Natural killer cell (primary cell): ENCODE results near the gene CAPN1. TPM values are rescaled to one million over a fixed set of nuclear protein-coding genes. Genes with fewer than 3 reads are reported as not detected.

Experiments used
- ATAC-seq, 3 donors: fragments of 150-1000 bp in 2 of 3; fragments of 200-7000 bp in 1 of 3; cut with Tn5 transposase; 1 replicate in 1 of 3; 2 replicates in 2 of 3; pipeline ENCODE4 v1.10.0; 2021; ENCODE audit warnings: mild to moderate bottlenecking in 2 of 3, moderate library complexity in 2 of 3
- DNase-seq, 2 donors: peaks; one replicate each; pipeline versions ENCODE4 v3.0.0 to v3.0.0-alpha.2; 2013 to 2021; ENCODE audit warnings: mixed read lengths in 1 of 2
- H3K27ac ChIP-seq: one replicate; pipeline ENCODE4 v1.5.1; 2013; ENCODE audit warnings: mild to moderate bottlenecking, low read length
- H3K27me3 ChIP-seq: one replicate; pipeline ENCODE4 v1.6.1; 2013; ENCODE audit warnings: low read length; ENCODE audit not compliant: control insufficient read depth, insufficient read depth
- H3K36me3 ChIP-seq: one replicate; pipeline ENCODE4 v1.6.1; 2013; ENCODE audit warnings: low read length; ENCODE audit not compliant: control insufficient read depth, insufficient read depth
- H3K4me1 ChIP-seq: one replicate; pipeline ENCODE4 v1.6.1; 2013; ENCODE audit warnings: low read length; ENCODE audit not compliant: control insufficient read depth, insufficient read depth
- H3K4me3 ChIP-seq: one replicate; pipeline ENCODE4 v1.5.1; 2013; ENCODE audit warnings: low read length
- H3K9me3 ChIP-seq: one replicate; pipeline ENCODE4 v1.6.1; 2013; ENCODE audit warnings: low read length; ENCODE audit not compliant: control insufficient read depth, insufficient read depth
- H3K27ac Mint-ChIP-seq, 2 donors: one replicate each; pipeline ENCODE4 v1.8.0; 2022; ENCODE audit warnings: mild to moderate bottlenecking in 2 of 2, mixed read lengths in 2 of 2, moderate library complexity in 1 of 2
- H3K27me3 Mint-ChIP-seq, 2 donors: one replicate each; pipeline ENCODE4 v1.8.0; 2022; ENCODE audit warnings: low read depth in 2 of 2, mixed read lengths in 2 of 2
- H3K36me3 Mint-ChIP-seq: one replicate; pipeline ENCODE4 v1.8.0; 2022; ENCODE audit warnings: mixed read lengths
- H3K4me1 Mint-ChIP-seq, 2 donors: one replicate each; pipeline ENCODE4 v1.8.0; 2022; ENCODE audit warnings: mixed read lengths in 2 of 2
- H3K4me3 Mint-ChIP-seq: one replicate; pipeline ENCODE4 v1.8.0; 2022; ENCODE audit warnings: mild to moderate bottlenecking, moderate library complexity, mixed read lengths
- H3K9me3 Mint-ChIP-seq, 2 donors: one replicate each; pipeline ENCODE4 v1.8.0; 2022; ENCODE audit warnings: mixed read lengths in 2 of 2
- CTCF ChIP-seq: fragments of 200-600 bp; IDR thresholded peaks from one replicate; pipeline ENCODE4 v1.8.0; 2022; ENCODE audit warnings: antibody characterized with exemption
- WGBS: methylation state at CpG from one replicate; pipeline ENCODE4 v1.1.7; 2013; ENCODE audit warnings: missing lambda C conversion rate; ENCODE audit not compliant: insufficient coverage; 5-methylcytosine and 5-hydroxymethylcytosine counted together
- intact Hi-C: fragments of 100-400 bp; cut with micrococcal nuclease; formaldehyde crosslinking; loops from one replicate; pipeline ENCODE4 v1.14.2; 2022
- total RNA-seq, 4 donors: library from RNA; stranded (reverse); fragments of 120-200 nt in 1 of 4; gene quantifications; one replicate each; pipeline versions ENCODE4 v1.2.3 to v1.2.4, GENCODE V29; 2013 to 2022

Gene CAPN1
- total RNA-seq, 3 donors from 2014 or later (not counting 1 experiment from before 2014, with no cell fraction given) = 211 to 256 (median 229) TPM

- WGBS = 86% methylated on average over 10 of the region's 10 CpGs
- Histone ChIP-seq H3K4me3 (no peak overlapping the region), H3K27ac (no peak overlapping the region), H3K4me1 (no peaks in the 10 kb centered on the region), H3K9me3 (no peaks in the 10 kb centered on the region), H3K36me3 (peaks cover 60% of the 10 kb centered on the region), H3K27me3 (no peaks in the 10 kb centered on the region)
- H3K4me3 Mint-ChIP-seq = no peak overlapping the region
- intact Hi-C loops = no loop called here
- H3K4me1 Mint-ChIP-seq = peaks cover 9 to 30% of the 10 kb centered on the region in 2 donors
- no peak for ATAC-seq
- H3K27ac Mint-ChIP-seq = peak overlapping the region in 1 of 2 donors; percentile 11
- peaks cover 9% of the 10 kb centered on the region for H3K36me3 Mint-ChIP-seq
- TF ChIP-seq CTCF = no peak
- H3K27me3 Mint-ChIP-seq = no peaks in the 10 kb centered on the region
- no peak for DNase-seq
- no peaks in the 10 kb centered on the region for H3K9me3 Mint-ChIP-seq
These were observed 7.5 kb downstream of the CAPN1 start for GRCh38 chr11:65189191-65189590.

- peaks cover 42% of the 10 kb centered on the region for H3K36me3 ChIP-seq
- no peaks in the 10 kb centered on the region for H3K9me3 ChIP-seq
- Mint-ChIP-seq H3K27me3 (no peaks in the 10 kb centered on the region), H3K36me3 (peaks cover 19% of the 10 kb centered on the region), H3K4me3 (no peak overlapping the region), H3K27ac (no peak overlapping the region), H3K9me3 (no peaks in the 10 kb centered on the region), H3K4me1 (peaks cover 11 to 20% of the 10 kb centered on the region in 2 donors)
- no peak overlapping the region for H3K27ac ChIP-seq
- no peaks in the 10 kb centered on the region for H3K27me3 ChIP-seq
- ATAC-seq (no peak), DNase-seq (no peak)
- H3K4me1 ChIP-seq = no peaks in the 10 kb centered on the region
- WGBS = 89% methylated on average over 2 of the region's 2 CpGs
- no peak for TF ChIP-seq CTCF
- intact Hi-C loops = no loop called here
- no peak overlapping the region for H3K4me3 ChIP-seq
These were observed 12.8 kb downstream of the CAPN1 start for GRCh38 chr11:65194564-65194963.

- Mint-ChIP-seq H3K27ac (no peak overlapping the region), H3K4me3 (no peak overlapping the region), H3K36me3 (peaks cover 13% of the 10 kb centered on the region), H3K9me3 (no peaks in the 10 kb centered on the region), H3K4me1 (peaks cover 10 to 11% of the 10 kb centered on the region in 2 donors), H3K27me3 (no peaks in the 10 kb centered on the region)
- WGBS = 95% methylated on average over 15 of the region's 15 CpGs
- Histone ChIP-seq H3K36me3 (peaks cover 59% of the 10 kb centered on the region), H3K9me3 (no peaks in the 10 kb centered on the region), H3K27me3 (no peaks in the 10 kb centered on the region), H3K4me3 (no peak overlapping the region), H3K27ac (no peak overlapping the region), H3K4me1 (peaks cover 2% of the 10 kb centered on the region)
- DNase-seq (no peak), ATAC-seq (no peak)
- TF ChIP-seq CTCF = no peak
- intact Hi-C loops = loop anchor here (1.0 to 5.0 kb wide), 2 partner anchors 111 to 128 kb away; partner anchors contain the start of gene DPF2
These were observed 22.4 kb downstream of the CAPN1 start for GRCh38 chr11:65204143-65204542.
